SU-DHL-6 (cell line): ENCODE data around the gene TCHHL1.

Experiments
- H2AFZ ChIP-seq: fragments of 200-600 bp; sonication (generic); 2 replicates; pipeline ENCODE4 v1.6.1; 2014; ENCODE audit warnings: low read depth, mild to moderate bottlenecking, moderate library complexity, mixed read lengths, antibody characterized with exemption, low read length; ENCODE audit not compliant: severe bottlenecking
- H3F3A ChIP-seq: fragments of 200-600 bp; shearing (Covaris generic); 2 replicates; pipeline ENCODE4 v1.6.0; 2016; ENCODE audit warnings: antibody characterized with exemption, mild to moderate bottlenecking; ENCODE audit not compliant: insufficient read depth
- H3K27ac ChIP-seq: fragments of 200-600 bp; sonication (generic); 2 replicates; pipeline ENCODE4 v1.5.1; 2016; ENCODE audit warnings: low read depth, mild to moderate bottlenecking, low read length, moderate library complexity, mixed read lengths
- H3K27me3 ChIP-seq: fragments of 200-600 bp; sonication (generic), shearing (Covaris generic); 2 replicates; pipeline ENCODE4 v1.6.0; 2014; ENCODE audit warnings: mild to moderate bottlenecking, low read length
- H3K36me3 ChIP-seq: fragments of 200-600 bp; sonication (generic); 2 replicates; pipeline ENCODE4 v1.6.1; 2014; ENCODE audit warnings: mild to moderate bottlenecking, low read length, mixed read lengths
- H3K4me2 ChIP-seq: fragments of 300-600, 200-600 bp; shearing (Covaris generic), sonication (generic); 2 replicates; pipeline ENCODE4 v1.6.0; 2014; ENCODE audit warnings: low read length, low read depth, mild to moderate bottlenecking; ENCODE audit not compliant: poor library complexity, severe bottlenecking
- H3K4me3 ChIP-seq: fragments of 200-600 bp; sonication (generic); 2 replicates; pipeline ENCODE4 v1.5.1; 2014; ENCODE audit warnings: antibody characterized with exemption, low read length, mild to moderate bottlenecking, mixed read lengths; ENCODE audit not compliant: insufficient read depth, poor library complexity, severe bottlenecking
- H3K79me2 ChIP-seq: fragments of 200-600 bp; sonication (generic); 2 replicates; pipeline ENCODE4 v1.6.1; 2014; ENCODE audit warnings: mild to moderate bottlenecking, low read length, moderate library complexity; ENCODE audit not compliant: insufficient read depth
- H3K9ac ChIP-seq: fragments of 200-600 bp; sonication (generic); 2 replicates; pipeline ENCODE4 v1.7.0; 2014; ENCODE audit warnings: mild to moderate bottlenecking, low read length
- H3K9me2 ChIP-seq: fragments of 200-600 bp; sonication (generic); replicated peaks from 2 replicates; pipeline ENCODE4 v1.6.1; 2014; ENCODE audit warnings: low read length; ENCODE audit not compliant: insufficient read depth
- H3K9me3 ChIP-seq: fragments of 200-600 bp; sonication (generic); 2 replicates; pipeline ENCODE4 v1.6.1; 2014; ENCODE audit warnings: low read length, mixed read lengths; ENCODE audit not compliant: insufficient read depth
- H4K20me1 ChIP-seq: fragments of 200-600 bp; sonication (generic); 2 replicates; pipeline ENCODE4 v1.6.1; 2014; ENCODE audit warnings: low read depth, mild to moderate bottlenecking, antibody characterized with exemption, low read length, moderate library complexity, mixed read lengths
- EZH2phosphoT487 ChIP-seq: fragments of 200-600 bp; sonication (generic), shearing (Covaris generic); conservative IDR thresholded peaks from 2 replicates; pipeline ENCODE4 v1.6.1; 2018; ENCODE audit warnings: mild to moderate bottlenecking, antibody characterized with exemption, low read length, moderate library complexity, mixed read lengths
- TF ChIP-seq, protein P1 (sequence below): fragments of 200-600 bp; sonication (generic); IDR thresholded peaks from one replicate; pipeline ENCODE4 v1.5.1; 2017; ENCODE audit warnings: antibody characterized with exemption, mild to moderate bottlenecking, low read length, moderate library complexity; ENCODE audit not compliant: insufficient read depth, poor library complexity, severe bottlenecking

TCHHL1 gene

DNA sequence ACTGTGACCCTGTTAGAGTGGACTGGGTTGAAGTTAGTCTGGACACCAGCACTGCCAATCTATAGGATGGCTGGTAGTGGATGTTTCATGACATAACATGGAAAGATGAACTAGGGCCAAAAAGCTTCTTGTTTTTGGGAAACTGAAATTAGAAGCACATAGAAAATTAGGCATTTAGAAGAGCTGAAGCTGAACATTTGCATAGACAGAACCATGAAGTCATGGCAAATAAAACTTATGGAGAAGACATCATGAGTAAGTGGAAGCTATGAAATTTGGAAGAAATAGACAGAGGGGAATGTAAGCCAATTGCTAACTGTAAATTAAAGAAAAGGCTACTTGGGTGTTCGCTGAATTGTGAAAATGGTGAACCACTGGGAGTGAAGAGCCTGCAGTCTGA lies 49.4 kb downstream of the TCHHL1 start:
- Histone ChIP-seq H4K20me1 (no peaks in the 10 kb centered on the region), H3K9me2 (no peaks in the 10 kb centered on the region), H3K9ac (no peak overlapping the region), H3K4me3 (no peak overlapping the region), H3K79me2 (no peaks in the 10 kb centered on the region), H3K27me3 (no peaks in the 10 kb centered on the region), H3K4me2 (no peak overlapping the region), H2AFZ (no peak overlapping the region), H3K9me3 (no peaks in the 10 kb centered on the region), H3K36me3 (no peaks in the 10 kb centered on the region), H3K27ac (no peak overlapping the region), H3F3A (no peaks in the 10 kb centered on the region)
- TF ChIP-seq, protein P1, sequence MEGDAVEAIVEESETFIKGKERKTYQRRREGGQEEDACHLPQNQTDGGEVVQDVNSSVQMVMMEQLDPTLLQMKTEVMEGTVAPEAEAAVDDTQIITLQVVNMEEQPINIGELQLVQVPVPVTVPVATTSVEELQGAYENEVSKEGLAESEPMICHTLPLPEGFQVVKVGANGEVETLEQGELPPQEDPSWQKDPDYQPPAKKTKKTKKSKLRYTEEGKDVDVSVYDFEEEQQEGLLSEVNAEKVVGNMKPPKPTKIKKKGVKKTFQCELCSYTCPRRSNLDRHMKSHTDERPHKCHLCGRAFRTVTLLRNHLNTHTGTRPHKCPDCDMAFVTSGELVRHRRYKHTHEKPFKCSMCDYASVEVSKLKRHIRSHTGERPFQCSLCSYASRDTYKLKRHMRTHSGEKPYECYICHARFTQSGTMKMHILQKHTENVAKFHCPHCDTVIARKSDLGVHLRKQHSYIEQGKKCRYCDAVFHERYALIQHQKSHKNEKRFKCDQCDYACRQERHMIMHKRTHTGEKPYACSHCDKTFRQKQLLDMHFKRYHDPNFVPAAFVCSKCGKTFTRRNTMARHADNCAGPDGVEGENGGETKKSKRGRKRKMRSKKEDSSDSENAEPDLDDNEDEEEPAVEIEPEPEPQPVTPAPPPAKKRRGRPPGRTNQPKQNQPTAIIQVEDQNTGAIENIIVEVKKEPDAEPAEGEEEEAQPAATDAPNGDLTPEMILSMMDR: no peak
- TF ChIP-seq EZH2phosphoT487: no peak

DNA sequence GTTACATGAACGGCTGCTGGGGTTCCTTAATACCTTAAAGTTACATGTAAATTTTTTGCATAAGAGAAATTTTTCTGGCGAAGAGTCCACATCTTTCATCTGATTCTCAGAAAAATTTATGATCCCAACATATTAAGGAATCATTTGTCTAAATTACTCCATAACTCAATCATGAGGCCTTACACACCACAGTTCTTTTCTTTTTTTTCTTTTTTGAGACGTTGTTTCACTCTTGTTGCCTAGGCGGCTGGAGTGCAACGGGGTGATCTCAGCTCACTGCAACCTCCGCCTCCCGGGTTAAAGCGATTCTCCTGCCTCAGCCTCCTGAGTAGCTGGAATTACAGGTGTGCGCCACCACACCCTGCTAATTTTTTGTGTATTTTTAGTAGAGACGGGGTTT lies 50.0 kb downstream of the TCHHL1 start:
- H3K9me2 ChIP-seq: no peaks in the 10 kb centered on the region
- H3K79me2 ChIP-seq: no peaks in the 10 kb centered on the region
- no peak overlapping the region for H3K27ac ChIP-seq
- TF ChIP-seq, protein P1: no peak
- TF ChIP-seq EZH2phosphoT487: no peak
- no peak overlapping the region for H2AFZ ChIP-seq
- no peaks in the 10 kb centered on the region for H4K20me1 ChIP-seq
- H3K27me3 ChIP-seq: no peaks in the 10 kb centered on the region
- H3F3A ChIP-seq: no peaks in the 10 kb centered on the region
- no peaks in the 10 kb centered on the region for H3K9me3 ChIP-seq
- H3K36me3 ChIP-seq: no peaks in the 10 kb centered on the region
- no peak overlapping the region for H3K9ac ChIP-seq
- no peak overlapping the region for H3K4me2 ChIP-seq
- H3K4me3 ChIP-seq: no peak overlapping the region

DNA sequence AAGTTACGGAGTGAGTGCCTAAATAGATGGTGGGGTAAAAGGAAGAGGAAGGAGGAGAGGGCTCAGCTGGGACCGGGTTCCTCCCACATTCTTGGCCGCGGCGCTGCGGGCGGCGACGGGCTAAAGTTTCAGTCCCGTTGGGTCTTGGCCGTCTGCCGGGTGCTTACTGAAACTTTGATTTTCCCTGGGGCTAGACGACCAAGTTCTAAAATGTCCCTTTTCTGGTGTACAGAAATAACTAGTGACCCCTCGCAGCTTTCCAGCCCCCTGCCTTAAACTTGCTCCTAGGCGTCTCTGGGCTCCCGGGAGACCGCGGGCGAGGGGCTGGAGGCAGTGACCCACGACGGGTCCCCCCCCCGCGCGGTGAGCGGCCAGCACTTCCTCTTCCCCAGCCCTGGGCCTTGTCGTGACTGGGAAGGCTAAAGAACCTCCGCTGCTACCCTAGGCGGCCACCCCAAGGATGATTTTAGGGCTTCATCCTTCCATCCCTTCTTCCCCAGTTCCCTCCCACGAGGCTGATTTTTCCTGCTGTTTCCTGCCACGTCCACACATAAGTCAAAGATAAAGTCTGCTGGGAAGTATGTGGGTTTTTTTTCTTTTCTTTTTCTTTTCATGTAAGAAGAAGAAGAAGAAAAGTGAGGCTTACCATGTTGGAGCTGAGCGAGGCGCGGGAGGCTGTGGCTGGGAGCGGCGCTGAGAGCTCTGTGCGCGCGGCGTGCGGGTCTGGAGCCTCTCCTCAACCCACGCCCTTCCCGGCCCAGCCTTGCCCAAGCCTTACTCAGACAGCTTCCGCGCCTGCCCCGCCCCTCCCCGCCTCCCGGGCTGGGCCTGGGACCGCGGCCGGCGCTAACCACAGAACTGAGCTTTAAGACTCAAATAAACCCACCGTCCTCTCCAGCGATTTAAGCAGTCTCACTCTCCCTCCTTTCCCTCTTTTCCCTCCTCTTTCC lies 52.3 kb downstream of the TCHHL1 start, which contains the start of gene S100A11:
TSS of gene S100A11 (minus strand) at position 738 of the 950 bp plus-strand sequence. CDS start at position 649, 89 bp downstream.
- Histone ChIP-seq H3K79me2 (no peaks in the 10 kb centered on the region), H3K9ac (peak within 1 kb of the TSS; percentile 30), H3F3A (no peaks in the 10 kb centered on the region), H3K4me2 (peak within 1 kb of the TSS; percentile 55), H3K27me3 (no peaks in the 10 kb centered on the region), H3K36me3 (no peaks in the 10 kb centered on the region), H3K4me3 (peak within 1 kb of the TSS; percentile 23), H2AFZ (peak within 1 kb of the TSS; percentile 63), H3K9me3 (no peaks in the 10 kb centered on the region), H3K27ac (no peak within 1 kb of the TSS), H3K9me2 (no peaks in the 10 kb centered on the region), H4K20me1 (no peaks in the 10 kb centered on the region)
- no peak for TF ChIP-seq EZH2phosphoT487
- TF ChIP-seq, protein P1: no peak
